CD4-positive, alpha-beta T cell treated with Interleukin-2 at 100 ng/mL for 4 hours (primary cell): ENCODE measurements around the gene NMU.
"Not testable (repeated sequence)": the region's sequence is repeated elsewhere in the genome, so short reads cannot be mapped to it uniquely, and the experiment has no call there.

ENCODE experiments used
- DNase-seq: peaks from one replicate; pipeline ENCODE4 v3.0.0-alpha.2; 2020; ENCODE audit warnings: low spot score

Gene NMU

DNA sequence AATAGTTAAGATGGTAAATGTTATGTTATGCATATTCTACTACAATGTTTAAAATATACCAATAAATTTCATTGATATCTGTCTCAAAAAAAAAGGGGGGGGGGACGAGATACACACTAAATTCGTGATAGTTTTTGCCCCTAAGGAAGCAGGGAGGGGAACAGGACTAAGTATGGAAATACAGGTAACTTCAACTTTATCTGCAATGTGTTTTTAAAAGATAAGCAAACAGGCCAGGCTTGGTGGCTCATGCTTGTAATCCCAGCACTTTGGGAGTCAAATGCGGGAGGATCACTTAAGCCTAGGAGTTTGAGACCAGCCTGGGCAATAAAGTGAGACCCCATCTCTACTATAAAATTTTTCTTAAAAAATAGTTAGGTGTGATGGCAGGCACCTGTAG, 76.0 kb downstream of the NMU start:
- no peak for DNase-seq

DNA sequence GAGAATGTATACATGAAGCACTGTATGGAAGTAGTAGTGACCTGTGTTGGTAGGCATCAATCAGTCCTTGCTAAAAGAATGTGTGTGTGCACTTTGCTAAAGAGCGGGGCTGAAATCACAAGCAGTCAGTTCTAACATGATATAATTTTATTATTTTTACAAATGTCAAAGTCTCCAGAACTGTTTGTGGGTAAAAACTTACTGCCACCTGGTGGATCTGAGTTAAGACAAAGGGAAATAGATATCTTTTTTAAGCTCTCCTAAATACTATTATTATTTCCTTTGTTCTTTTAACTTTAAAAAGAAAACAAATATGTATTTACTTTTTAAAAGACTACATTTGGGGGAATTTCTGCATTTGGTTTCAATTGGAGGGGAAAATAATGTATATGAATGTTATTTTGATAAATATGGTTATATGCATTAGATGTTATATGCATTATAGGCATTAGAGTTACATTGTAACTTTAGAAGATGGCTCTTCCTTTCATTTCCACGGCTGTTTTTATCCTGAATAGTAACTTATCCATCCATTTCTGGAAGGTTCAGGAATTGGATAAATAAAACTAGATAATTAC, 81.6 kb downstream of the NMU start:
- DNase-seq: peak; percentile 54

DNA sequence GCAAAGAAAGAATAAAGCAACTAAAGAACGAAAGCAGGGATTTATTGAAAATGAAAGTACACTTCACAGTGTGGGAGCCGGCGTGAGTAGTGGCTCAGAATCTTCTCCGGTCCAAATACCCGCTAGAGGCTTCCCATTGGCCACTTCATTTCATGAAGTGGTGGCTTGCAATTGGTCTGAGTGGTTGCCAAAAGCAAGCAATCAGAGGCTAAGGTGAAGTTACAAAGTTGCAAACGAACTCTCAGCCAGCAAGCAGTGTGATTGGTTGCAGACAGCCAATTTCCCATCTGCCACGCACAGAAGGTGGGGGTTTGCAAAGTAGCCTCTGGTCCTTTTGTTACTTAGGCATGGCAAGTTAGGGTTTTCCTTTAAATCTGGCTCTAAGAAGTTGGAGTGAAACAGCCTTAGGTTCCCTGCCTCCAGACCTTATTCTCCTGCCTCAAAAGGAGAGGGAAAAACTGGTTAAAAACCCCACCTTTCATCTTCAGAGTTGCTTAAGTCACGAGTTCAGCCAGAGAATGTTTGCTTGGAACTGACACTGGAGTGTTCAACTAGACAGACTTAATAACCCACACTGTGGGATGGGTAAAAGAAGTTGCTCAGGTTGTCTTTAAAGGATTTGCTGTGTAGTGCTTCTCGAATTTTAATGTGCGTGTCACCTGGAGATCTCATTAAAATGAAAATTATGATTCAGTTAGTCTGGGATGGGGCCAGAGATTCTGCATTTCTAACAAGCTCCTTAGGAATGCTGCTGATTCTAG, 82.5 kb downstream of the NMU start:
- peak; percentile 45 for DNase-seq

DNA sequence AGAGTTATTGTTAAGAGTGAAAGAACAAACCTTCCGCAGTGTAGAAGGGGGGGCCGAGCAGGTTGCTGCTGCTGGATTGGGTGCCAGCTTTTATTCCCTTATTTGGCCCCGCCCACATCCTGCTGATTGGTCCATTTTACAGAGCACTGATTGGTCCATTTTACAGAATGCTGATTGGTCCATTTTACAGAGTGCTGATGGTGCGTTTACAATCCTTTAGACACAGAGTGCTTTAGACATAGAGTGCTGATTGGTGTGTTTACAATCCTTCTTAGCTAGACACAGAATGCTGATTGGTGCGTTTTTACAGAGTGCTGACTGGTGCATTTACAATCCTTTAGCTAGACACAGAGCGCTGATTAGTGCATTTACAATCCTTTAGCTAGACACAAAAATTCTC, 84.1 kb downstream of the NMU start:
- DNase-seq: not testable (repeated sequence)

DNA sequence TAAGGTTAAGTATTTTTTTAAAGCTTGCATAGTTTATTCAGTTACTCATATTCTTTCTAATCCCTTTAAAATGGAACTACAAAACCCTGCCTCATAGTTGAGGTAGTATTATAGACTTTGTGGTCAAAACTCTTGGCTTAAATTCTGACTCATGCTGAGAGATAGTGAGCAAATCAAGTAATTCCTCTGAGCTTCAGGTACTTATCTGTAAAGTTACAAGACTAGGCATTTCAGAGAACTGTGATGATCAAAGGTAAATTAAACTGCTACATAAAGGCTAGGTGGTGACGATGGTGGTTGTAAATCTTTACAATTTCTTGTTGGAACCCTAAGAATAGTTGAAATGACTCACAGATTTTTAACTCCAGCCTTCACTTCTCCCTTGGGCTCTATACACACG, 86.2 kb downstream of the NMU start:
- DNase-seq: peak; percentile 42

DNA sequence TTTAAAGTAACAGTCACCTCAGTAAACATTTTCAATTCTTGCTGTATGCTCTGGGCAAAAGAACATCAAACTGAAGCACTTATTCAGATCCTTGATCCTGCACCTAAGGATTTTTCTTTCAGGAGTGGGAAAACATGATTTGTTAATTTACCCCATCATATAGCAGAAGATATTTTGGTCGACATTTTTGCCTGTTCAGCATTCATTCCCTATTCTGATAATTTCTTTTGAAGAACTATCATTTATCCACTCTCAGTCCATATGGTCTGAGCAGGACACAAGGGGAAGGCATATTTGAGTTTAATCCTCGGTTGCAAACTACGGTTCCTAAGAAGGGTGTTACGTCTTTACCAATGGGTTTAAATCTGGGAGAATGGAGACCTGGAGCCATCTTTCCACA, 88.2 kb downstream of the NMU start:
- no peak for DNase-seq

DNA sequence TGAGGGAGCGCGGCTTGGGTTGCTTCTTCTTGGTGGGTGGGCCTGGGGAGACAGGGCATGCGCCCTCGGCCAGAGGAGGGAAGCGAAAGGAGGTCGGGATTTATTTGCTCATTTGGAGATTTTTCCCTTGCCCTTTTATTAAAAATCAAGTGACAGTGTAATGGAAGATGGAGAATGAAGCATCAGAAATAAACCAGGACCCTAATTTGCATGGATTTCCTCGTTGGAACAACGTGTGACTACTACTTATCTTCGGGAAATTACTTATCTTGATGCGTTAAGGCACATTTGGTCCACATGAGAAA, 88.7 kb downstream of the NMU start:
- DNase-seq: no peak

DNA sequence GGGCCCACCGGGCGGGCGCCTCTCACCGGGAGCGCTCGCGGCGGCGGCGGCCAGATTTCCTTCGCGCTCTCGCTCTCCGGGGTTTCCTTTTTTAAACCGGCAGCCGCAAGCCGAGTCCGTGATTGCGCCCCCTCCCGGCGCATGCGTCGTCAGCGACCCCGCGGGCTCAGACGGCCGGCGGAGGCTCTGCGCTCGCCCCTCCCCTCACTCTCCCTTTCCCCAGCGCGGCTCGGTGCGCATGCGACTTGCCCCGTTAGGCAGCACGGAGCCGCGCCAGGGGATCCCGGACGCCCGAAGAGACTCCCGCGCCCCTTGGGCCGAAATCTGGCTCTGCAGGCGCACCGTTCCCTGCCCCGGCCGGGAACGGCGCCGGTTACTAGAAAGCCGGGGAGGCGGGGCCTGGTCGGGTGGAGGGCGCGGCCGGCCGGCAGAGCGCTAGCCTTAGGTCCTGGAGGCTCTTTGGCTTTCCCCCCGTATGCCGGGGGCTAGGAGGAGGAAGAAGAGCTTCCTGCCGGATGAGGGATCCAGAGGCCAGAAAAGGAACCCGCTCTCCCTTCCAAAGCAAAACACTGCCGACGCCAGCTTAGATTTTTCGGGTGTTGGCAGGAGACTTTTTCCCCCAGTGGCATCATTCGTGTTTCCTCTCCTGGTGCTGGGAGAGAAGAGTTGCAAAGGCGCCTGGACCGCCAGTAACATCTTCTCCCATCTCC, 89.2 kb downstream of the NMU start, which contains the start of gene CLOCK:
Gene CLOCK, minus strand, starts transcription at position 154 of the 710 bp plus-strand sequence. CDS start 64,124 bp downstream, outside the sequence.
- peak; percentile 88 for DNase-seq

DNA sequence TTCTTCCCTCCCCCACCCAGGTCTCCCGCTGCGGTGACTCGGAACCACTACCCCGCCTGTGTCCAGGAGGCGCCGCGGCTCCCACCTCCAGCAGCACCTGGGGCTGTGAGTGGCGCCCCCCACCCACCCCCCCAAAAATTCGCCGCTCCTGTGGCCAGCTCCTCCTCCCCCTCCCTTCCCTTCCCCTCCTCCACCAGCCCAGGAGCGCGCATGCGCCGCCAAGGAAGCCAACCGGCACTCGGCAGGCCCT, 89.7 kb downstream of the NMU start:
- peak; percentile 54 for DNase-seq

DNA sequence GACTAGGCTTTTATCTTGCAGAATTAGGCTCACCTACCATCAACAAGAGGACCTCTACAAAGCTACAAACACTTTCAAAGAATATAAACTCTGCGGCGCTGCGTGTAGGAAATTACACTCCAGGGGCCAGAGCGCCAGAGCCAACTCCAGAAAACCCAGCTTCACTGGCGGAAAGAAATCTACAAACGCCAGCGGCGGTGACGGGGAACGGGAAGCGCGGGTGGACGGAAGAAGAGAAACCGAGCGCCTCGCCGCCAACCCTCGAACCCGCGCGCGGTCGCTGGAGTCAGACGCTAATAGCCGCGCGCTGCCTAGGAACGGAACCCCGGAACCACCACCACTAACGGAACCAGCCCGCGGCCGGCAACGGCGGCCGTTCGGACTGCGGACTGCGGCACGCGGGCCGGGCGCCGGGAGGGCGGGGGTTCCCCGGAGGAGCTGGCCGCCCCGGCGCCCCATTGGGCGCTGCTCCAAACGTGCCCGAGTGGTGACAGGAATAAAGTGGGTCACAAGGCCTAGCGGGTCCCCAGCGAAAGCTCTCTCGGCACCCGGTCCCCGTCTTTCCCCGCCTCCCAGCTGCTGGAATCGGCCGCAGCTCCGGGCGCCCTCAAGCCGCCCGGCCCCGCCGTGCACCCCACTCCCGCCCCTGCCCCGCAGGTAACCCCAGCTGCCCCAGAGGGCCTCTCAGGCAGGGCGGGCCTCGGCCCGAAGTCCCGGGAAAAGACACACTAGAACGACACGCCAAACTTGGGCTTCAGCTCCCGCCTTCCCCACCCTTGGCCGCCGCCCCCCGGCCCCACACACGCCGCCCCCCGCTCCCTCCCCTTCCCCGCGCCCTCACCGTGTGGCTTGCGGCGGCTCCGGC, 90.2 kb downstream of the NMU start:
- DNase-seq: peak; percentile 64
